Activated naive CD8-positive, alpha-beta T cell treated with anti-CD3 and anti-CD28 coated beads for 36 hours (primary cell): ENCODE results near the gene DHDH. TPM values are rescaled to one million over a fixed set of nuclear protein-coding genes. Genes with fewer than 3 reads are reported as not detected.

ENCODE experiments used
- total RNA-seq, 2 experiments: library from RNA; stranded (reverse); gene quantifications; one replicate each; pipeline ENCODE4 v1.2.3, GENCODE V29; 2021

DHDH gene
- total RNA-seq, 2 experiments from 2014 or later, result 0.74 to 1.1 TPM

Other genes with a start within 250 kb of the DHDH start
- gene FUT2, start 237.7 kb upstream of the DHDH start, total RNA-seq, result not detected
- under 1 TPM; 0.41 to 0.46 TPM for gene MAMSTR, start 214.0 kb upstream of the DHDH start, total RNA-seq
- gene RASIP1, start 193.1 kb upstream of the DHDH start, total RNA-seq, result under 1 TPM; 0.40 to 0.49 TPM
- not detected for gene IZUMO1, start 186.8 kb upstream of the DHDH start, total RNA-seq
- gene FUT1, start 181.1 kb upstream of the DHDH start, total RNA-seq, result under 1 TPM; 0.06 to 0.12 TPM
- not detected for gene FGF21, start 178.2 kb upstream of the DHDH start, total RNA-seq
- gene BCAT2, start 122.7 kb upstream of the DHDH start, total RNA-seq, result 10 to 100 TPM; 62.6 to 63.6 TPM
- under 1 TPM; 0.35 to 0.66 TPM for gene HSD17B14, start 97.2 kb upstream of the DHDH start, total RNA-seq
- gene PLEKHA4, start 65.1 kb upstream of the DHDH start, total RNA-seq, result 1 to 10 TPM; 5.8 to 7.6 TPM
- 10 to 100 TPM; 60.8 to 65.4 TPM for gene PPP1R15A, start 61.3 kb upstream of the DHDH start, total RNA-seq
- gene TULP2, start 35.0 kb upstream of the DHDH start, total RNA-seq, result under 1 TPM; 0.12 to 0.16 TPM
- gene NUCB1, start 33.4 kb upstream of the DHDH start, total RNA-seq, result 10 to 100 TPM; 90.6 to 91.7 TPM
- 100 to 1,000 TPM; 191 TPM for gene BAX, start 21.2 kb downstream of the DHDH start, total RNA-seq
- 1,000 to 10,000 TPM; 1,137 to 1,177 TPM for gene FTL, start 31.6 kb downstream of the DHDH start, total RNA-seq
- gene GYS1, start 59.6 kb downstream of the DHDH start, total RNA-seq, result 10 to 100 TPM; 48.9 to 57.6 TPM
- gene RUVBL2, start 60.2 kb downstream of the DHDH start, total RNA-seq, result 100 to 1,000 TPM; 187 to 189 TPM
- not detected for gene LHB, start 83.4 kb downstream of the DHDH start, total RNA-seq
- gene CGB3, start 90.6 kb downstream of the DHDH start, total RNA-seq, result not detected
- not detected for gene CGB2, start 98.2 kb downstream of the DHDH start, total RNA-seq
- not detected for gene CGB1, start 103.2 kb downstream of the DHDH start, total RNA-seq
- not detected for gene CGB5, start 110.1 kb downstream of the DHDH start, total RNA-seq
- not detected for gene CGB8, start 115.4 kb downstream of the DHDH start, total RNA-seq
- gene CGB7, start 124.0 kb downstream of the DHDH start, total RNA-seq, result not detected
- gene NTF4, start 131.1 kb downstream of the DHDH start, total RNA-seq, result not detected
- not detected for gene KCNA7, start 139.0 kb downstream of the DHDH start, total RNA-seq
- gene SNRNP70, start 151.8 kb downstream of the DHDH start, total RNA-seq, result 100 to 1,000 TPM; 205 to 230 TPM
- 1 to 10 TPM; 2.2 to 2.5 TPM for gene LIN7B, start 180.7 kb downstream of the DHDH start, total RNA-seq
- gene C19orf73, start 185.4 kb downstream of the DHDH start, total RNA-seq, result 1 to 10 TPM; 1.0 to 1.3 TPM
- gene PPFIA3, start 185.8 kb downstream of the DHDH start, total RNA-seq, result 1 to 10 TPM; 3.2 to 4.3 TPM
- not detected for gene HRC, start 221.7 kb downstream of the DHDH start, total RNA-seq
- gene TRPM4, start 224.1 kb downstream of the DHDH start, total RNA-seq, result not detected